ENCODE measurements around the gene FNDC3B. TPM values are rescaled to one million over a fixed set of nuclear protein-coding genes. Genes with fewer than 3 reads are reported as not detected.

FNDC3B gene
- total and polyA plus RNA-seq, 2 of the 8 experiments (the other 6 are each of a cell fraction or from before 2014, with no cell fraction given), result 14.1 to 44.4 TPM

- Histone ChIP-seq H3K14ac (ENCODE audit: insufficient read length) (no peak overlapping the region), H4K8ac (ENCODE audit: extremely low read depth, insufficient read depth, low read length) (no peak overlapping the region), H3K79me1 (ENCODE audit: low read depth, low read length) (no peaks in the 10 kb centered on the region; the same call in 1 of the 2 replicates), H3K18ac (ENCODE audit: extremely low read depth, low read length) (no peak overlapping the region), H2BK20ac (ENCODE audit: low read length) (no peak overlapping the region), H3K27me3 (replicated peaks in 1 of 4; ENCODE audit: control insufficient read depth in 3 of 4, extremely low read depth in 1 of 4, insufficient read depth in 3 of 4, low read length in 3 of 4) (no peaks in the 10 kb centered on the region), H3K9me3 (ENCODE audit: insufficient read depth in 2 of 2, low read depth in 1 of 2, low read length in 1 of 2) (no peaks in the 10 kb centered on the region), H3K27ac (ENCODE audit: low read depth, low read length) (no peak overlapping the region), H3K23me2 (ENCODE audit: low read depth, low read length) (no peaks in the 10 kb centered on the region), H2BK15ac (ENCODE audit: low read length) (no peak overlapping the region), H3K9ac (replicated peaks in 1 of 4; ENCODE audit: extremely low read depth in 1 of 4, low read depth in 3 of 4, low read length in 3 of 4) (no peak overlapping the region), H3K4me2 (ENCODE audit: insufficient read depth in 1 of 2, low read depth in 2 of 2, low read length in 2 of 2) (no peak overlapping the region), H2BK5ac (ENCODE audit: low read depth, low read length) (no peak overlapping the region), H4K91ac (replicated peaks; ENCODE audit: insufficient read length, low read length) (no peak overlapping the region), H4K20me1 (replicated peaks in 1 of 2; ENCODE audit: control insufficient read depth in 1 of 2, insufficient read depth in 2 of 2, low read length in 2 of 2) (peaks cover 2% of the 10 kb centered on the region in 2 experiments), H2AK5ac (ENCODE audit: low read depth, low read length) (no peak overlapping the region), H2BK120ac (replicated peaks; ENCODE audit: low read depth, low read length) (no peak overlapping the region), H3K4ac (replicated peaks; ENCODE audit: insufficient read length, low read depth, low read length) (no peak overlapping the region), H3K36me3 (ENCODE audit: control insufficient read depth in 2 of 4, insufficient read depth in 4 of 4, low read length in 3 of 4) (no peaks in the 10 kb centered on the region), H3K79me2 (ENCODE audit: control insufficient read depth in 1 of 2, insufficient read depth in 2 of 2, low read length in 2 of 2) (peaks cover 0 to 80% of the 10 kb centered on the region in 2 experiments; a peak in 2 of 4 replicates), H3K56ac (replicated peaks; ENCODE audit: insufficient read length, low read depth, low read length) (no peak overlapping the region), H3K4me3 (ENCODE audit: extremely low read depth in 1 of 4, insufficient read depth in 2 of 4, low read depth in 3 of 4, low read length in 4 of 4) (no peak overlapping the region), H3K4me1 (replicated peaks in 1 of 4; ENCODE audit: control insufficient read depth in 3 of 4, insufficient read depth in 4 of 4, low read length in 3 of 4) (peaks cover 5 to 21% (median 20%) of the 10 kb centered on the region in 4 experiments), H2AFZ (ENCODE audit: low read length) (no peak overlapping the region), H2BK12ac (ENCODE audit: low read depth, low read length) (no peak overlapping the region), H3K23ac (ENCODE audit: insufficient read length) (no peak overlapping the region), H4K5ac (ENCODE audit: insufficient read length, low read depth, low read length) (no peak overlapping the region)
- WGBS, 2 experiments (ENCODE audit: extremely low coverage in 1 of 2, insufficient coverage in 1 of 2, insufficient read length in 1 of 2, insufficient replicate concordance in 2 of 2, low coverage in 1 of 2, low lambda C conversion rate in 2 of 2, missing lambda C conversion rate in 1 of 2), result 93% methylated on average over 3 of the region's 3 CpGs; no CpG with 5 or more reads in 1 of the 2 experiments
- TF ChIP-seq MAX (IDR thresholded peaks at IDR 0.05), result no peak
- no peak for TF ChIP-seq ZNF274 (IDR thresholded peaks at IDR 0.05; ENCODE audit: borderline replicate concordance, extremely low read depth, low read length)
- TF ChIP-seq USF2 (IDR thresholded peaks at IDR 0.05; ENCODE audit: low read length), result no peak
- no peak for TF ChIP-seq HDAC2 (IDR thresholded peaks at IDR 0.05; ENCODE audit: borderline replicate concordance in 1 of 2, low read depth in 2 of 2, low read length in 2 of 2)
- TF ChIP-seq GABPA (IDR thresholded peaks at IDR 0.05; ENCODE audit: borderline replicate concordance, insufficient read depth, low read length), result no peak
- no peak for DNase-seq (ENCODE audit: low read depth in 1 of 2, low spot score in 2 of 2)
- POLR2A ChIA-PET (ENCODE audit: partially characterized antibody), result no interaction called here
- CTCF ChIA-PET (ENCODE audit: partially characterized antibody), result interaction anchor here (2.6 to 3.1 kb wide), 2 partner anchors 10 to 19 kb away, joined by 9 to 12 read pairs; no protein-coding TSS in a partner anchor
- FAIRE-seq, result no peak
Observed at GRCh38 chr3:172150268-172150667, 110.9 kb downstream of the FNDC3B start.
